Astrocyte (in vitro differentiated cells and primary cell): ENCODE measurements around the gene RAPGEF4. TPM values are rescaled to one million over a fixed set of nuclear protein-coding genes. Genes with fewer than 3 reads are reported as not detected.
A peak's percentile ranks its signal among the peaks of the same experiment; 100 is the strongest.
"Not testable (repeated sequence)": the region's sequence is repeated elsewhere in the genome, so short reads cannot be mapped to it uniquely, and the experiment has no call there.

Source experiments
- DNase-seq: peaks from one replicate; pipeline ENCODE4 v3.0.0-alpha.2; 2010; ENCODE audit warnings: low read depth
- FAIRE-seq: peaks from 2 replicates; lab custom pipeline; 2011; peaks lifted over from hg19 to GRCh38; lab: Jason Lieb, UNC
- H2AFZ ChIP-seq: 2 replicates; pipeline ENCODE4 v1.6.0; 2012; ENCODE audit warnings: low read depth, low read length, inconsistent platforms
- H3K27ac ChIP-seq: 2 replicates; pipeline ENCODE4 v1.5.1; 2011; ENCODE audit warnings: low read depth, low read length, inconsistent platforms
- H3K27me3 ChIP-seq: 2 replicates; pipeline ENCODE4 v1.6.0; 2011; ENCODE audit warnings: low read length, inconsistent platforms; ENCODE audit not compliant: insufficient read depth
- H3K36me3 ChIP-seq: 2 replicates; pipeline ENCODE4 v1.5.1; 2011; ENCODE audit warnings: low read length, inconsistent platforms; ENCODE audit not compliant: insufficient read depth
- H3K4me1 ChIP-seq: 2 replicates; pipeline ENCODE4 v1.5.1; 2011; ENCODE audit warnings: low read length, inconsistent platforms; ENCODE audit not compliant: insufficient read depth
- H3K4me2 ChIP-seq: 2 replicates; pipeline ENCODE4 v1.6.0; 2012; ENCODE audit warnings: low read length, inconsistent platforms
- H3K4me3 ChIP-seq: 2 replicates; pipeline ENCODE4 v1.5.1; 2011; ENCODE audit warnings: low read depth, mild to moderate bottlenecking, low read length, inconsistent platforms; ENCODE audit not compliant: insufficient read depth
- H3K79me2 ChIP-seq: 2 replicates; pipeline ENCODE4 v1.6.0; 2012; ENCODE audit warnings: mild to moderate bottlenecking, low read length, inconsistent platforms; ENCODE audit not compliant: insufficient read depth
- H3K9ac ChIP-seq: 2 replicates; pipeline ENCODE4 v1.6.0; 2012; ENCODE audit warnings: mild to moderate bottlenecking, low read length, inconsistent platforms
- H3K9me3 ChIP-seq: 2 replicates; pipeline ENCODE4 v1.5.1; 2012; ENCODE audit warnings: low read depth, mild to moderate bottlenecking, low read length, inconsistent platforms; ENCODE audit not compliant: insufficient read depth
- H4K20me1 ChIP-seq: 2 replicates; pipeline ENCODE4 v1.6.0; 2012; ENCODE audit warnings: low read length, inconsistent platforms; ENCODE audit not compliant: insufficient read depth
- H3K27ac Mint-ChIP-seq: one replicate; pipeline ENCODE4 v1.8.0; 2021; ENCODE audit warnings: mild to moderate bottlenecking, mixed read lengths; ENCODE audit not compliant: unreplicated experiment
- H3K27me3 Mint-ChIP-seq: one replicate; pipeline ENCODE4 v1.8.0; 2021; ENCODE audit warnings: low read depth, mixed read lengths; ENCODE audit not compliant: unreplicated experiment
- H3K36me3 Mint-ChIP-seq: one replicate; pipeline ENCODE4 v1.8.0; 2021; ENCODE audit warnings: low read depth, mixed read lengths; ENCODE audit not compliant: unreplicated experiment
- H3K4me1 Mint-ChIP-seq: one replicate; pipeline ENCODE4 v1.8.0; 2021; ENCODE audit warnings: low read depth, mixed read lengths; ENCODE audit not compliant: unreplicated experiment
- H3K4me3 Mint-ChIP-seq: one replicate; pipeline ENCODE4 v1.8.0; 2021; ENCODE audit warnings: mild to moderate bottlenecking, moderate library complexity, mixed read lengths; ENCODE audit not compliant: unreplicated experiment
- H3K9me3 Mint-ChIP-seq: one replicate; pipeline ENCODE4 v1.8.0; 2021; ENCODE audit warnings: mild to moderate bottlenecking, mixed read lengths; ENCODE audit not compliant: unreplicated experiment
- EZH2 ChIP-seq: IDR thresholded peaks from 2 replicates; pipeline ENCODE4 v1.6.1; 2012; ENCODE audit warnings: mild to moderate bottlenecking, low read length, inconsistent platforms; ENCODE audit not compliant: insufficient read depth
- total RNA-seq: library from RNA; stranded (reverse); gene quantifications from 2 replicates; pipeline ENCODE4 v1.2.1, GENCODE V29; 2021
- TF ChIP-seq, protein P1 (sequence below): IDR thresholded peaks from 2 replicates; pipeline ENCODE4 v1.5.1; 2011; ENCODE audit warnings: low read depth, mild to moderate bottlenecking, inconsistent platforms, low read length, moderate library complexity; ENCODE audit not compliant: insufficient read depth

Gene RAPGEF4
- total RNA-seq, 1 donor from 2014 or later, result 1.1 TPM

DNA sequence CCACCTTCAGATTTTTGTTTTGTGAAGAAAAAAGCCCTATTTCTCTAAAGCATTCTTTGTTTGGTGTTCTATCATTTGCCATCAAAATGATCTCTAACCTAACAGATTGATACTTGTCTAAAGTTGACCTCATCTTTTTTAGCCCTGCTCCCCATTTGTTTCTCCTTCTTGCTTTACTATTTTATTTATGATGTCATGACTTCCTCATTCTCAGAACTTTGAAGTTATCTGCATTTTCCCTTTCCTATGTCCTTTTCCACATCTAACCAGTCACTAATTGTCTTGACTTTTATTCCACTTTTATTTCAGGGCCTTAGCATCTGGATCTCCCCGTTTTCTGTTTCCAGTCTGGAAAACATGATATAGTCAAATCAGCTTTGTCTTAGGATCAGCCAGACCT is 8.3 kb downstream of the RAPGEF4 start:
- H3K4me3 ChIP-seq, result no peak overlapping the region
- H2AFZ ChIP-seq, result no peak overlapping the region
- Mint-ChIP-seq H3K27ac (no peak overlapping the region), H3K9me3 (peaks cover 13% of the 10 kb centered on the region), H3K4me1 (peaks cover 5% of the 10 kb centered on the region), H3K4me3 (no peak overlapping the region), H3K27me3 (no peaks in the 10 kb centered on the region), H3K36me3 (peaks cover 2% of the 10 kb centered on the region)
- DNase-seq (no peak), FAIRE-seq (no peak)
- no peaks in the 10 kb centered on the region for H3K4me1 ChIP-seq
- no peak overlapping the region for H3K27ac ChIP-seq
- no peaks in the 10 kb centered on the region for H3K36me3 ChIP-seq
- H3K9me3 ChIP-seq, result no peaks in the 10 kb centered on the region
- no peaks in the 10 kb centered on the region for H3K79me2 ChIP-seq
- H4K20me1 ChIP-seq, result no peaks in the 10 kb centered on the region
- H3K27me3 ChIP-seq, result no peaks in the 10 kb centered on the region
- no peak overlapping the region for H3K9ac ChIP-seq
- H3K4me2 ChIP-seq, result no peak overlapping the region
- TF ChIP-seq, protein P1, sequence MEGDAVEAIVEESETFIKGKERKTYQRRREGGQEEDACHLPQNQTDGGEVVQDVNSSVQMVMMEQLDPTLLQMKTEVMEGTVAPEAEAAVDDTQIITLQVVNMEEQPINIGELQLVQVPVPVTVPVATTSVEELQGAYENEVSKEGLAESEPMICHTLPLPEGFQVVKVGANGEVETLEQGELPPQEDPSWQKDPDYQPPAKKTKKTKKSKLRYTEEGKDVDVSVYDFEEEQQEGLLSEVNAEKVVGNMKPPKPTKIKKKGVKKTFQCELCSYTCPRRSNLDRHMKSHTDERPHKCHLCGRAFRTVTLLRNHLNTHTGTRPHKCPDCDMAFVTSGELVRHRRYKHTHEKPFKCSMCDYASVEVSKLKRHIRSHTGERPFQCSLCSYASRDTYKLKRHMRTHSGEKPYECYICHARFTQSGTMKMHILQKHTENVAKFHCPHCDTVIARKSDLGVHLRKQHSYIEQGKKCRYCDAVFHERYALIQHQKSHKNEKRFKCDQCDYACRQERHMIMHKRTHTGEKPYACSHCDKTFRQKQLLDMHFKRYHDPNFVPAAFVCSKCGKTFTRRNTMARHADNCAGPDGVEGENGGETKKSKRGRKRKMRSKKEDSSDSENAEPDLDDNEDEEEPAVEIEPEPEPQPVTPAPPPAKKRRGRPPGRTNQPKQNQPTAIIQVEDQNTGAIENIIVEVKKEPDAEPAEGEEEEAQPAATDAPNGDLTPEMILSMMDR, result no peak
- TF ChIP-seq EZH2, result no peak

DNA sequence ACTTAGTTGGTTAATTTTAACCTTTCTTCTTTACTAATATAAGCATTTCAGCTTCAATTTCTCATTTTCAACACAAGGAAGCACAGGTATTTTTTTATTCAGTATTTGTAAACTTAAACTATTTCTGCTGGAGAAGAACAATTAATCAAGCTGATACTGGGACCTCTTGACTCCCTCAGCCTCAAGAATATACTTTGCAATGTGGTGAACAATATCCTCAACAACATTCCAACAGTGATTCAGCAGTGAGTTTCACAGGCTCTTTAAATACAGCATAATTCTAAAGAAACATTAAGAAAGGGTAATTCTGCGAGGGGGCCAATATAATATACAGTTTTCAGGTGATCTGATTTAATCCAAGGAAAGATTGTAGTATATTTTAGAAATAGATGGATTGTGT is 10.0 kb downstream of the RAPGEF4 start:
- no peak overlapping the region for H3K4me3 ChIP-seq
- Mint-ChIP-seq H3K27ac (no peak overlapping the region), H3K4me3 (no peak overlapping the region), H3K27me3 (no peaks in the 10 kb centered on the region), H3K36me3 (peaks cover 5% of the 10 kb centered on the region), H3K4me1 (peaks cover 5% of the 10 kb centered on the region), H3K9me3 (peaks cover 19% of the 10 kb centered on the region)
- no peak overlapping the region for H3K4me2 ChIP-seq
- no peak overlapping the region for H3K9ac ChIP-seq
- H3K79me2 ChIP-seq, result no peaks in the 10 kb centered on the region
- TF ChIP-seq EZH2, result no peak
- TF ChIP-seq, protein P1, result no peak
- no peaks in the 10 kb centered on the region for H3K36me3 ChIP-seq
- no peak overlapping the region for H2AFZ ChIP-seq
- no peaks in the 10 kb centered on the region for H3K9me3 ChIP-seq
- H3K27me3 ChIP-seq, result no peaks in the 10 kb centered on the region
- no peak for FAIRE-seq
- no peak overlapping the region for H3K27ac ChIP-seq
- no peaks in the 10 kb centered on the region for H3K4me1 ChIP-seq
- no peaks in the 10 kb centered on the region for H4K20me1 ChIP-seq
- DNase-seq, result peak; percentile 79

DNA sequence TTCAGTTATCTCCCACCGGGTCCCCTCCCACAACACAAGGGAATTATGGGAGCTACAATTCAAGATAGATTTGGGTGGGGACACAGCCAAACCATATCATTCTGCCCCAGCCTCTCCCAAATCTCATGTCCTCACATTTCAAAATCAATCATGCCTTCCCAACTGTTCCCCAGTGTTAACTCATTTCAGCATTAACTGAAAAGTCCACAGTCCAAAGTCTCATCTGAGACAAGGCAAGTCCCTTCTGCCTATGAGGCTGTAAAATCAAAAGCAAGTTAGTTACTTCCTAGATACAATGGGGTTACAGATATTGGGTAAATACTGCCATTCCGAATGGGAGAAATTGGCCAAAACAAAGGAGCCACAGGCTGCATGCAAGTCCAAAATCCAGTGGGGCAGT is 12.9 kb downstream of the RAPGEF4 start:
- not testable (repeated sequence) for H3K27ac ChIP-seq, H3K79me2 ChIP-seq, H3K36me3 Mint-ChIP-seq, DNase-seq, H3K4me1 Mint-ChIP-seq, FAIRE-seq, H3K27me3 Mint-ChIP-seq, H3K4me1 ChIP-seq, H3K36me3 ChIP-seq, H3K4me2 ChIP-seq, H3K27me3 ChIP-seq, H3K9ac ChIP-seq, H2AFZ ChIP-seq, H3K27ac Mint-ChIP-seq, H3K9me3 ChIP-seq, H4K20me1 ChIP-seq, H3K4me3 Mint-ChIP-seq, H3K4me3 ChIP-seq
- H3K9me3 Mint-ChIP-seq, result peaks cover 18% of the 10 kb centered on the region
